NT2/D1 (cell line): ENCODE measurements around the gene TRAK1.

Experiments used
- SUZ12 ChIP-seq: IDR thresholded peaks from 2 replicates; pipeline ENCODE4 v1.6.1; 2011; ENCODE audit not compliant: insufficient read length, insufficient read depth; ENCODE audit errors: extremely low read depth
- YY1 ChIP-seq: IDR thresholded peaks from 2 replicates; pipeline ENCODE4 v1.6.1; 2011; ENCODE audit not compliant: insufficient read length, insufficient read depth

GRCh38 chr3:42179110-42179725 lies 88.1 kb downstream of the TRAK1 start:
- TF ChIP-seq SUZ12 (no peak), YY1 (no peak)
